SK-N-SH (cell line): ENCODE measurements around the gene IKZF2.

Source experiments
- CTCF ChIP-seq: fragments of 200-600 bp; sonication (generic); IDR thresholded peaks from 2 replicates; pipeline ENCODE4 v1.6.1; 2017; ENCODE audit warnings: antibody characterized with exemption, mild to moderate bottlenecking, moderate library complexity
- GABPA ChIP-seq: IDR thresholded peaks from 2 replicates; pipeline ENCODE4 v1.4.0; 2012; ENCODE audit warnings: low read depth, mild to moderate bottlenecking
- NRF1 ChIP-seq: IDR thresholded peaks from 2 replicates; pipeline ENCODE4 v1.6.1; 2012; ENCODE audit warnings: low read depth, mild to moderate bottlenecking, low read length
- POLR2AphosphoS5 ChIP-seq: IDR thresholded peaks from 2 replicates; pipeline ENCODE4 v1.6.1; 2012; ENCODE audit warnings: low read depth, low read length
- REST ChIP-seq: IDR thresholded peaks from 2 replicates; pipeline ENCODE4 v1.6.1; 2012; ENCODE audit warnings: mild to moderate bottlenecking, low read depth, low read length, moderate library complexity
- SMC3 ChIP-seq: IDR thresholded peaks from 2 replicates; pipeline ENCODE4 v1.6.1; 2012; ENCODE audit warnings: low read depth, low read length, improper control_type of control experiment
- TAF1 ChIP-seq: IDR thresholded peaks from 2 replicates; pipeline ENCODE4 v1.6.1; 2012; ENCODE audit warnings: low read depth, mild to moderate bottlenecking, low read length, moderate library complexity, borderline replicate concordance

- TF ChIP-seq GABPA (no peak), SMC3 (no peak), TAF1 (no peak), CTCF (no peak), REST (no peak), NRF1 (no peak), POLR2AphosphoS5 (no peak)
These were observed 172.3 kb downstream of the IKZF2 start for GRCh38 chr2:212979046-212979612.
